Measurements from ENCODE around the gene DEPP1.

DEPP1 gene

GRCh38 chr10:45000138-45000751, 21.6 kb upstream of the DEPP1 start:
- Mint-ChIP-seq H3K4me3 (peak overlapping the region; percentile 78 to 84), H3K27ac (peak overlapping the region; percentile 82 to 95), H3K27me3 (no peaks in the 10 kb centered on the region), H3K9me3 (no peaks in the 10 kb centered on the region), H3K36me3 (ENCODE audit: insufficient read depth) (peaks cover 31% of the 10 kb centered on the region), H3K4me1 (ENCODE audit: low read depth in 2 of 2) (peaks cover 28 to 38% of the 10 kb centered on the region in 2 donors)
- ATAC-seq (replicated peaks) (peak; percentile 1), DNase-seq (no peak)

GRCh38 chr10:44998146-44998631, 19.6 kb upstream of the DEPP1 start:
- Mint-ChIP-seq H3K36me3 (ENCODE audit: insufficient read depth) (peaks cover 10% of the 10 kb centered on the region), H3K4me3 (no peak overlapping the region), H3K4me1 (ENCODE audit: low read depth in 2 of 2) (peaks cover 38 to 39% of the 10 kb centered on the region in 2 donors), H3K27me3 (no peaks in the 10 kb centered on the region), H3K27ac (no peak overlapping the region), H3K9me3 (no peaks in the 10 kb centered on the region)
- ATAC-seq (replicated peaks) (no peak), DNase-seq (no peak)

GRCh38 chr10:44997105-44997748, 18.6 kb upstream of the DEPP1 start:
- no peaks in the 10 kb centered on the region for H3K27me3 Mint-ChIP-seq
- H3K36me3 Mint-ChIP-seq (ENCODE audit: insufficient read depth) = peaks cover 6% of the 10 kb centered on the region
- no peak overlapping the region for H3K4me3 Mint-ChIP-seq
- H3K4me1 Mint-ChIP-seq (ENCODE audit: low read depth in 2 of 2) = peaks cover 32 to 33% of the 10 kb centered on the region in 2 donors
- H3K27ac Mint-ChIP-seq = no peak overlapping the region
- DNase-seq (no peak), ATAC-seq (replicated peaks) (no peak)
- H3K9me3 Mint-ChIP-seq = no peaks in the 10 kb centered on the region

GRCh38 chr10:44995914-44996669, 17.5 kb upstream of the DEPP1 start:
- Mint-ChIP-seq H3K4me1 (ENCODE audit: low read depth in 2 of 2) (peaks cover 24 to 30% of the 10 kb centered on the region in 2 donors), H3K27ac (peak overlapping the region; percentile 64 to 84), H3K36me3 (ENCODE audit: insufficient read depth) (peaks cover 3% of the 10 kb centered on the region), H3K9me3 (no peaks in the 10 kb centered on the region), H3K4me3 (peak overlapping the region in 1 of 2 donors; percentile 45), H3K27me3 (no peaks in the 10 kb centered on the region)
- DNase-seq = no peak
- ATAC-seq (replicated peaks) = no peak

GRCh38 chr10:44995581-44995913, 16.9 kb upstream of the DEPP1 start:
- peaks cover 3% of the 10 kb centered on the region for H3K36me3 Mint-ChIP-seq (ENCODE audit: insufficient read depth)
- DNase-seq (no peak), ATAC-seq (replicated peaks) (peak; percentile 80)
- H3K9me3 Mint-ChIP-seq = no peaks in the 10 kb centered on the region
- H3K27ac Mint-ChIP-seq = peak overlapping the region; percentile 64 to 84
- peaks cover 22 to 30% of the 10 kb centered on the region in 2 donors for H3K4me1 Mint-ChIP-seq (ENCODE audit: low read depth in 2 of 2)
- no peaks in the 10 kb centered on the region for H3K27me3 Mint-ChIP-seq
- peak overlapping the region in 1 of 2 donors; percentile 45 for H3K4me3 Mint-ChIP-seq

GRCh38 chr10:44994752-44995530, 16.3 kb upstream of the DEPP1 start:
- peaks cover 0 to 3% of the 10 kb centered on the region in 2 donors for H3K27me3 Mint-ChIP-seq
- peaks cover 3% of the 10 kb centered on the region for H3K36me3 Mint-ChIP-seq (ENCODE audit: insufficient read depth)
- peak; percentile 19 for ATAC-seq (replicated peaks)
- peak overlapping the region in 1 of 2 donors; percentile 45 for H3K4me3 Mint-ChIP-seq
- DNase-seq = no peak
- peak overlapping the region; percentile 54 to 84 for H3K27ac Mint-ChIP-seq
- no peaks in the 10 kb centered on the region for H3K9me3 Mint-ChIP-seq
- peaks cover 16 to 24% of the 10 kb centered on the region in 2 donors for H3K4me1 Mint-ChIP-seq (ENCODE audit: low read depth in 2 of 2)

GRCh38 chr10:44993922-44994751, 15.5 kb upstream of the DEPP1 start:
- ATAC-seq (replicated peaks) = no peak
- H3K36me3 Mint-ChIP-seq (ENCODE audit: insufficient read depth) = peaks cover 3% of the 10 kb centered on the region

GRCh38 chr10:44993226-44993921, 14.8 kb upstream of the DEPP1 start:
- peak overlapping the region; percentile 54 to 84 for H3K27ac Mint-ChIP-seq
- peaks cover 0 to 19% of the 10 kb centered on the region in 2 donors for H3K27me3 Mint-ChIP-seq
- H3K4me1 Mint-ChIP-seq (ENCODE audit: low read depth in 2 of 2) = peaks cover 13 to 20% of the 10 kb centered on the region in 2 donors
- DNase-seq (no peak), ATAC-seq (replicated peaks) (no peak)
- no peak overlapping the region for H3K4me3 Mint-ChIP-seq
- no peaks in the 10 kb centered on the region for H3K9me3 Mint-ChIP-seq
- H3K36me3 Mint-ChIP-seq (ENCODE audit: insufficient read depth) = peaks cover 3% of the 10 kb centered on the region

More at GRCh38 chr10:44993922-44994751, 15.5 kb upstream of the DEPP1 start:
- H3K27me3 Mint-ChIP-seq = peaks cover 0 to 11% of the 10 kb centered on the region in 2 donors
- DNase-seq = no peak
- peaks cover 13 to 20% of the 10 kb centered on the region in 2 donors for H3K4me1 Mint-ChIP-seq (ENCODE audit: low read depth in 2 of 2)
- H3K4me3 Mint-ChIP-seq = no peak overlapping the region
- peak overlapping the region; percentile 54 to 84 for H3K27ac Mint-ChIP-seq
- no peaks in the 10 kb centered on the region for H3K9me3 Mint-ChIP-seq

GRCh38 chr10:44992732-44993225, 14.2 kb upstream of the DEPP1 start:
- Mint-ChIP-seq H3K27me3 (peaks cover 0 to 22% of the 10 kb centered on the region in 2 donors), H3K4me3 (no peak overlapping the region), H3K36me3 (ENCODE audit: insufficient read depth) (peaks cover 3% of the 10 kb centered on the region), H3K4me1 (ENCODE audit: low read depth in 2 of 2) (peaks cover 13 to 20% of the 10 kb centered on the region in 2 donors), H3K9me3 (no peaks in the 10 kb centered on the region), H3K27ac (no peak overlapping the region)
- ATAC-seq (replicated peaks) = no peak
- DNase-seq = no peak

GRCh38 chr10:44992070-44992731, 13.6 kb upstream of the DEPP1 start:
- DNase-seq (no peak), ATAC-seq (replicated peaks) (no peak)
- Mint-ChIP-seq H3K4me1 (ENCODE audit: low read depth in 2 of 2) (peaks cover 13 to 20% of the 10 kb centered on the region in 2 donors), H3K27ac (no peak overlapping the region), H3K27me3 (peaks cover 0 to 22% of the 10 kb centered on the region in 2 donors), H3K36me3 (ENCODE audit: insufficient read depth) (peaks cover 3% of the 10 kb centered on the region), H3K9me3 (no peaks in the 10 kb centered on the region), H3K4me3 (no peak overlapping the region)

- peaks cover 3% of the 10 kb centered on the region for H3K36me3 Mint-ChIP-seq (ENCODE audit: insufficient read depth)
- H3K9me3 Mint-ChIP-seq = no peaks in the 10 kb centered on the region
- DNase-seq (no peak), ATAC-seq (replicated peaks) (no peak)
- no peak overlapping the region for H3K4me3 Mint-ChIP-seq
- H3K27ac Mint-ChIP-seq = no peak overlapping the region
- H3K27me3 Mint-ChIP-seq = peaks cover 0 to 22% of the 10 kb centered on the region in 2 donors
- peaks cover 13 to 20% of the 10 kb centered on the region in 2 donors for H3K4me1 Mint-ChIP-seq (ENCODE audit: low read depth in 2 of 2)
These were observed 13.0 kb upstream of the DEPP1 start for GRCh38 chr10:44991571-44991970.

Measured in effector memory CD8-positive, alpha-beta T cell (primary cell).